Activated B cell treated with CpG ODN at 0.5 μM for 24 hours (primary cell): ENCODE data around the gene BCAP31. TPM values are rescaled to one million over a fixed set of nuclear protein-coding genes. Genes with fewer than 3 reads are reported as not detected.

Source experiments
- ATAC-seq: fragments of 200-7000 bp; cut with Tn5 transposase; one replicate; pipeline ENCODE4 v1.10.0; 2021; ENCODE audit warnings: low read depth, mild to moderate bottlenecking, moderate library complexity
- CTCF ChIA-PET: fragments of 350-600 bp; sonication (Branson Sonifier 250); formaldehyde crosslinking; loops from one replicate; lab custom pipeline; 2021; ENCODE audit warnings: antibody characterized with exemption; lab: Charles Lee
- POLR2A ChIA-PET: fragments of 350-600 bp; sonication (Branson Sonifier 250); formaldehyde crosslinking; loops from one replicate; lab custom pipeline; 2021; ENCODE audit warnings: antibody characterized with exemption; lab: Charles Lee
- DNase-seq: peaks from one replicate; pipeline ENCODE4 v3.0.0; 2022
- H3K27ac Mint-ChIP-seq: one replicate; pipeline ENCODE4 v1.8.0; 2020; ENCODE audit warnings: mixed read lengths
- H3K27me3 Mint-ChIP-seq: one replicate; pipeline ENCODE4 v1.8.0; 2021; ENCODE audit warnings: mixed read lengths
- H3K36me3 Mint-ChIP-seq: one replicate; pipeline ENCODE4 v1.8.0; 2021; ENCODE audit warnings: low read depth, mixed read lengths
- H3K4me1 Mint-ChIP-seq: one replicate; pipeline ENCODE4 v1.8.0; 2021; ENCODE audit warnings: mixed read lengths
- H3K4me3 Mint-ChIP-seq: one replicate; pipeline ENCODE4 v1.8.0; 2020; ENCODE audit warnings: mild to moderate bottlenecking, mixed read lengths
- H3K9me3 Mint-ChIP-seq: one replicate; pipeline ENCODE4 v1.8.0; 2020; ENCODE audit warnings: mixed read lengths
- CTCF ChIP-seq: fragments of 200-600 bp; IDR thresholded peaks from one replicate; pipeline ENCODE4 v1.8.0; 2022; ENCODE audit warnings: antibody characterized with exemption, mild to moderate bottlenecking
- intact Hi-C: fragments of 100-400 bp; cut with micrococcal nuclease; formaldehyde crosslinking; loops from one replicate; pipeline ENCODE4 v1.15.1; 2024
- total RNA-seq: library from RNA; stranded (reverse); gene quantifications from 2 replicates; pipeline ENCODE4 v1.2.3, GENCODE V29; 2022

Gene BCAP31
- total RNA-seq, 1 donor from 2014 or later, result 90.5 TPM

- DNase-seq, result peak; percentile 66
- ATAC-seq, result peak; percentile 90
- H3K27me3 Mint-ChIP-seq, result peaks cover 7% of the 10 kb centered on the region
- H3K27ac Mint-ChIP-seq, result no peak overlapping the region
- TF ChIP-seq CTCF, result no peak
- intact Hi-C loops, result loop anchor here (1.0 kb wide), 4 partner anchors 114 to 727 kb away; no protein-coding TSS in a partner anchor
- H3K4me3 Mint-ChIP-seq, result peak overlapping the region; percentile 68
- CTCF ChIA-PET, result interaction anchor here (1.0 to 4.3 kb wide), 12 partner anchors 14 to 726 kb away, joined by 3 to 30 read pairs (median 4); no protein-coding TSS in a partner anchor
- POLR2A ChIA-PET, result no interaction called here
- H3K9me3 Mint-ChIP-seq, result no peaks in the 10 kb centered on the region
- no peaks in the 10 kb centered on the region for H3K36me3 Mint-ChIP-seq
- H3K4me1 Mint-ChIP-seq, result peaks cover 5% of the 10 kb centered on the region
Measured at GRCh38 chrX:153667956-153668396, 56.2 kb downstream of the BCAP31 start.

GRCh38 chrX:153667281-153667955, 56.8 kb downstream of the BCAP31 start:
- Mint-ChIP-seq H3K27ac (no peak overlapping the region), H3K27me3 (peaks cover 7% of the 10 kb centered on the region), H3K9me3 (no peaks in the 10 kb centered on the region), H3K36me3 (no peaks in the 10 kb centered on the region), H3K4me3 (peak overlapping the region; percentile 68), H3K4me1 (peaks cover 5% of the 10 kb centered on the region)
- no peak for TF ChIP-seq CTCF
- CTCF ChIA-PET, result interaction anchor here (1.0 to 4.3 kb wide), 12 partner anchors 13 to 726 kb away, joined by 3 to 30 read pairs (median 4); no protein-coding TSS in a partner anchor
- ATAC-seq (peak; percentile 19), DNase-seq (no peak)
- intact Hi-C loops, result no loop called here
- POLR2A ChIA-PET, result interaction anchor here (0.6 to 0.7 kb wide), 3 partner anchors 20 to 1362 kb away, joined by 3 to 4 read pairs (median 3); partner anchors contain the start of gene DUSP9

GRCh38 chrX:153665726-153666306, 58.4 kb downstream of the BCAP31 start:
- POLR2A ChIA-PET, result no interaction called here
- TF ChIP-seq CTCF, result no peak
- CTCF ChIA-PET, result interaction anchor here (0.7 to 1.3 kb wide), 3 partner anchors 85 to 724 kb away, joined by 3 read pairs; no protein-coding TSS in a partner anchor
- Mint-ChIP-seq H3K36me3 (no peaks in the 10 kb centered on the region), H3K9me3 (no peaks in the 10 kb centered on the region), H3K27me3 (peaks cover 9% of the 10 kb centered on the region), H3K27ac (no peak overlapping the region), H3K4me1 (peaks cover 7% of the 10 kb centered on the region), H3K4me3 (no peak overlapping the region)
- ATAC-seq (no peak), DNase-seq (no peak)
- intact Hi-C loops, result no loop called here

- Mint-ChIP-seq H3K4me1 (peaks cover 2% of the 10 kb centered on the region), H3K9me3 (no peaks in the 10 kb centered on the region), H3K27ac (no peak overlapping the region), H3K36me3 (no peaks in the 10 kb centered on the region), H3K27me3 (peaks cover 11% of the 10 kb centered on the region), H3K4me3 (peak overlapping the region; percentile 55)
- TF ChIP-seq CTCF, result no peak
- POLR2A ChIA-PET, result interaction anchor here (0.6 kb wide), 1 partner anchor 50 kb away, joined by 5 read pairs; no protein-coding TSS in a partner anchor
- no peak for ATAC-seq
- DNase-seq, result peak; percentile 44
- intact Hi-C loops, result loop anchor here (1.0 to 2.0 kb wide), 5 partner anchors 13 to 721 kb away; no protein-coding TSS in a partner anchor
- CTCF ChIA-PET, result interaction anchor here (0.9 to 3.3 kb wide), 5 partner anchors 11 to 720 kb away, joined by 4 to 37 read pairs (median 7); no protein-coding TSS in a partner anchor
Measured at GRCh38 chrX:153662266-153662665, 61.9 kb downstream of the BCAP31 start.

GRCh38 chrX:153659268-153659667, 64.9 kb downstream of the BCAP31 start:
- H3K9me3 Mint-ChIP-seq, result no peaks in the 10 kb centered on the region
- peaks cover 7% of the 10 kb centered on the region for H3K27me3 Mint-ChIP-seq
- no peak for DNase-seq
- no peak for TF ChIP-seq CTCF
- H3K36me3 Mint-ChIP-seq, result no peaks in the 10 kb centered on the region
- ChIA-PET POLR2A (no interaction called here), CTCF (interaction anchor here (0.6 kb wide), 1 partner anchor 11 kb away, joined by 3 read pairs; no protein-coding TSS in a partner anchor)
- H3K27ac Mint-ChIP-seq, result no peak overlapping the region
- peaks cover 2% of the 10 kb centered on the region for H3K4me1 Mint-ChIP-seq
- intact Hi-C loops, result no loop called here
- ATAC-seq, result no peak
- H3K4me3 Mint-ChIP-seq, result no peak overlapping the region
